Right ventricle myocardium inferior (tissue), 1 donor: ENCODE data around the gene CDCP2. TPM values are rescaled to one million over a fixed set of nuclear protein-coding genes. Genes with fewer than 3 reads are reported as not detected.

ENCODE experiments used
- ATAC-seq: fragments of 200-7000 bp; cut with Tn5 transposase; one replicate; pipeline ENCODE4 v1.9.1; 2020; ENCODE audit warnings: mild to moderate bottlenecking, moderate library complexity
- DNase-seq: peaks from one replicate; pipeline ENCODE4 v3.0.0; 2021; ENCODE audit errors: missing footprints
- intact Hi-C: fragments of 100-400 bp; cut with DNase I; formaldehyde crosslinking; loops from one replicate; pipeline ENCODE4 v1.11.0; 2022
- total RNA-seq: library from RNA; stranded (reverse); fragmentation: NEBNext Ultra II Directional; extraction: Animal tissue kit (Norgen Biotek cat#: 25700); gene quantifications from one replicate; pipeline ENCODE4 v1.2.1, GENCODE V29; 2021
- donor health status: DM: no; HTN: yes; CAD: no; lungs with severe emphysema.

Gene CDCP2
- total RNA-seq, 1 donor from 2014 or later = not detected

- ATAC-seq (no peak), DNase-seq (no peak)
- intact Hi-C loops = no loop called here
Observed at GRCh38 chr1:54144366-54144765, 8.4 kb downstream of the CDCP2 start.

GRCh38 chr1:54142146-54142900 is 10.5 kb downstream of the CDCP2 start:
- ATAC-seq = no peak
- DNase-seq = no peak
- intact Hi-C loops = no loop called here

- intact Hi-C loops = no loop called here
- ATAC-seq (no peak), DNase-seq (no peak)
Observed at GRCh38 chr1:54139711-54140110, 13.1 kb downstream of the CDCP2 start.

GRCh38 chr1:54138994-54139393 is 13.8 kb downstream of the CDCP2 start:
- ATAC-seq (no peak), DNase-seq (no peak)
- intact Hi-C loops = no loop called here

GRCh38 chr1:54137534-54138061 is 15.2 kb downstream of the CDCP2 start:
- no peak for ATAC-seq
- intact Hi-C loops = no loop called here
- DNase-seq = no peak

GRCh38 chr1:54136963-54137533 is 15.8 kb downstream of the CDCP2 start:
- no peak for DNase-seq
- intact Hi-C loops = no loop called here
- ATAC-seq = no peak

GRCh38 chr1:54136269-54136896 is 16.4 kb downstream of the CDCP2 start:
- intact Hi-C loops = no loop called here
- DNase-seq (no peak), ATAC-seq (no peak)

- intact Hi-C loops = no loop called here
- DNase-seq = no peak
- ATAC-seq = no peak
Observed at GRCh38 chr1:54135436-54136120, 17.2 kb downstream of the CDCP2 start.

GRCh38 chr1:54134295-54134694 is 18.5 kb downstream of the CDCP2 start:
- no peak for ATAC-seq
- intact Hi-C loops = no loop called here

GRCh38 chr1:54132495-54132894 is 20.3 kb downstream of the CDCP2 start:
- no peak for DNase-seq
- intact Hi-C loops = no loop called here
- no peak for ATAC-seq

More at GRCh38 chr1:54134295-54134694, 18.5 kb downstream of the CDCP2 start:
- no peak for DNase-seq

- DNase-seq (no peak), ATAC-seq (no peak)
- intact Hi-C loops = no loop called here
Observed at GRCh38 chr1:54131419-54131818, 21.4 kb downstream of the CDCP2 start.

GRCh38 chr1:54129858-54130257 is 22.9 kb downstream of the CDCP2 start:
- DNase-seq = no peak
- intact Hi-C loops = no loop called here

GRCh38 chr1:54127594-54128300 is 25.1 kb downstream of the CDCP2 start:
- intact Hi-C loops = no loop called here

More at GRCh38 chr1:54129858-54130257, 22.9 kb downstream of the CDCP2 start:
- no peak for ATAC-seq

GRCh38 chr1:54126271-54126815 is 26.5 kb downstream of the CDCP2 start:
- ATAC-seq (no peak), DNase-seq (no peak)
- intact Hi-C loops = no loop called here

More at GRCh38 chr1:54127594-54128300, 25.1 kb downstream of the CDCP2 start:
- ATAC-seq (no peak), DNase-seq (no peak)

GRCh38 chr1:54125386-54126070 is 27.3 kb downstream of the CDCP2 start:
- intact Hi-C loops = loop anchor here (1.0 kb wide), 1 partner anchor 364 kb away; no protein-coding TSS in a partner anchor
- ATAC-seq (peak; percentile 51), DNase-seq (no peak)

- ATAC-seq (no peak), DNase-seq (no peak)
Observed at GRCh38 chr1:54124906-54125305, 27.9 kb downstream of the CDCP2 start.

GRCh38 chr1:54124472-54124871 is 28.3 kb downstream of the CDCP2 start:
- intact Hi-C loops = loop anchor here (5.0 kb wide), 2 partner anchors 283 to 688 kb away; partner anchors contain the start of gene SSBP3
- ATAC-seq = no peak
- no peak for DNase-seq

More at GRCh38 chr1:54124906-54125305, 27.9 kb downstream of the CDCP2 start:
- intact Hi-C loops = loop anchor here (1.0 to 5.0 kb wide), 3 partner anchors 282 to 687 kb away; partner anchors contain the start of gene SSBP3
